HG02852 (cell line): ENCODE results near the gene CEP57.
"Not testable (repeated sequence)": the region's sequence is repeated elsewhere in the genome, so short reads cannot be mapped to it uniquely, and the experiment has no call there.

ENCODE experiments used
- ATAC-seq: cut with Tn5 transposase; IDR thresholded peaks from one replicate; pipeline ENCODE4 v1.9.1; 2021; ENCODE audit warnings: mild to moderate bottlenecking, moderate library complexity; ENCODE audit not compliant: unreplicated experiment

Gene CEP57

GRCh38 chr11:95853138-95853537, 62.8 kb downstream of the CEP57 start:
- ATAC-seq: no peak

DNA sequence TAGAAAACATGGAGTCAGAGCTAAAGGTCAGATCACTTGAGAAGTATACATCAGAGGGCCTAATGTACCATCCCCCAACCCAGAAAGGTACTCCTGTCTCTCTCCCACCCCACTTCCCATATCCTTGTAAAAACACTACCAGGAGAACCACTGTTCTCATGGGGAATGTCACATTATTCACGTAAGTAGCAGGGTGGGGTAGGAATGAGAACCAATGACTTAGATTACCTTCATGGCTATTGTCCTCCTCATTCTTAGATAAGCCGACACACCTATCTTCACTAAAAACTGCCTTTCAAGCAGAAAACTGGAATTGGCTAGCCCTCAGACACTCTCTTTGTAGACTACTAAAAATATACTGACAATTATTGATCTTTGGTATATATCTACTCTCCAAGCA, 63.6 kb downstream of the CEP57 start:
- no peak for ATAC-seq

- not testable (repeated sequence) for ATAC-seq
Measured at GRCh38 chr11:95854362-95854761, 64.1 kb downstream of the CEP57 start.

DNA sequence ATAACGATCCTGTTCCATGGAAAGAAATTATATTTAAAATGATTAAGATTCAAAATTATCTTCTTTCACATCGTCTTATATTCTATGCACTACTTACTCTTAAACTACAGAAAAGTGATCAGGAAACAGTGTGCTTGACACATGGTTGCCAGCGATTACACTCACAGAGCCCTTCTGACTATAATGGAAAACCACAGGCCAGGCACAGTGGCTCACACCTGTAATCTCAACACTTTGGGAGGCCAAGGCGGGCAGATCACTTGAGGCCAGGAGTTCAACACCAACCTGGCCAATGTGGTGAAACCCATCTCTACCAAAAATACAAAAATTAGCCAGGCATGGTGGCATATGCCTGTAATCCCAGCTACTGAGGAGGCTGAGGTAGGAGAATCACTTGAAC, 69.7 kb downstream of the CEP57 start:
- not testable (repeated sequence) for ATAC-seq

DNA sequence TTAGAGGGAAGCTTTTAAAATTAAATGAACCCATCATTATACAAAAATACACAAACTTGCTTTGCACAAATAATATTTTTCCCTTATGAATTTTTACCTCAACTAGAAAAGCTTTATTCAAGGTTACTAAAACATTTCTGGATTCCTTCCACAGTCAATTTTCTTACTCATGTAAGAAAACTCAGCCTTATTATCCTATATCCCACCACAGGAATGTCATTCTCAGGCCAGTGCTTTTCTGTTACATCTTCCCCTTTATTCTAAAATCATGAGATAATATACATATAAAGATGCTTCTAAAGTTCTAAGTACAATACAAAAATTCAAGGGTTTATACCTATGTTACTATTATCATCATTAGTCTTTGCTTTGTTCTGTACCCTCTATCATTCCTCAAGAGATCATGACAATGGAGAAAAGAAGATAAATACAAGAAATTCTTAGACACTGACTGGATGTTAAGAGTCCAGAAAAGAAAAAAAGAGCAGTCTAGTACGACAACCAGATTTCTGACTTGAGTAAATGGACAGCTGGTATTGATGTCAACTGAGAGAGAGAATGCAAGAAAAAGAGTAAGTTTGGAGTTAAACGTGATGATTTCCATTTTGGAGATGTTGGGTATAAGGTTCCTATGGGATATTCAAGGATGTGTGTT, 73.3 kb downstream of the CEP57 start:
- no peak for ATAC-seq

- no peak for ATAC-seq
Measured at GRCh38 chr11:95867105-95867504, 76.8 kb downstream of the CEP57 start.

GRCh38 chr11:95870877-95871276, 80.6 kb downstream of the CEP57 start:
- ATAC-seq: not testable (repeated sequence)

- ATAC-seq: no peak
Measured at GRCh38 chr11:95877291-95877690, 87.0 kb downstream of the CEP57 start.
